Stimulated activated CD4-positive, alpha-beta T cell treated with anti-CD3 and anti-CD28 coated beads, Interleukin-15, amount 100 ng/mL, for 48 hours (primary cell): ENCODE results near the gene SHLD2.
"Not testable (repeated sequence)": the region's sequence is repeated elsewhere in the genome, so short reads cannot be mapped to it uniquely, and the experiment has no call there.

Experiments
- DNase-seq, 2 donors: peaks; one replicate each; pipeline ENCODE4 v3.0.0-alpha.2; 2020; ENCODE audit warnings: low read depth in 2 of 2

The SHLD2 gene, protein sequence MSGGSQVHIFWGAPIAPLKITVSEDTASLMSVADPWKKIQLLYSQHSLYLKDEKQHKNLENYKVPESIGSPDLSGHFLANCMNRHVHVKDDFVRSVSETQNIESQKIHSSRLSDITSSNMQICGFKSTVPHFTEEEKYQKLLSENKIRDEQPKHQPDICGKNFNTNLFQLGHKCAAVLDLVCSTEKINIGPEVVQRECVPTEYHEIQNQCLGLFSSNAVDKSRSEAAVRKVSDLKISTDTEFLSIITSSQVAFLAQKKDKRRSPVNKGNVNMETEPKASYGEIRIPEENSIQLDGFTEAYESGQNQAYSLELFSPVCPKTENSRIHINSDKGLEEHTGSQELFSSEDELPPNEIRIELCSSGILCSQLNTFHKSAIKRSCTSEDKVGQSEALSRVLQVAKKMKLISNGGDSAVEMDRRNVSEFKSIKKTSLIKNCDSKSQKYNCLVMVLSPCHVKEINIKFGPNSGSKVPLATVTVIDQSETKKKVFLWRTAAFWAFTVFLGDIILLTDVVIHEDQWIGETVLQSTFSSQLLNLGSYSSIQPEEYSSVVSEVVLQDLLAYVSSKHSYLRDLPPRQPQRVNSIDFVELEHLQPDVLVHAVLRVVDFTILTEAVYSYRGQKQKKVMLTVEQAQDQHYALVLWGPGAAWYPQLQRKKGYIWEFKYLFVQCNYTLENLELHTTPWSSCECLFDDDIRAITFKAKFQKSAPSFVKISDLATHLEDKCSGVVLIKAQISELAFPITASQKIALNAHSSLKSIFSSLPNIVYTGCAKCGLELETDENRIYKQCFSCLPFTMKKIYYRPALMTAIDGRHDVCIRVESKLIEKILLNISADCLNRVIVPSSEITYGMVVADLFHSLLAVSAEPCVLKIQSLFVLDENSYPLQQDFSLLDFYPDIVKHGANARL

DNA sequence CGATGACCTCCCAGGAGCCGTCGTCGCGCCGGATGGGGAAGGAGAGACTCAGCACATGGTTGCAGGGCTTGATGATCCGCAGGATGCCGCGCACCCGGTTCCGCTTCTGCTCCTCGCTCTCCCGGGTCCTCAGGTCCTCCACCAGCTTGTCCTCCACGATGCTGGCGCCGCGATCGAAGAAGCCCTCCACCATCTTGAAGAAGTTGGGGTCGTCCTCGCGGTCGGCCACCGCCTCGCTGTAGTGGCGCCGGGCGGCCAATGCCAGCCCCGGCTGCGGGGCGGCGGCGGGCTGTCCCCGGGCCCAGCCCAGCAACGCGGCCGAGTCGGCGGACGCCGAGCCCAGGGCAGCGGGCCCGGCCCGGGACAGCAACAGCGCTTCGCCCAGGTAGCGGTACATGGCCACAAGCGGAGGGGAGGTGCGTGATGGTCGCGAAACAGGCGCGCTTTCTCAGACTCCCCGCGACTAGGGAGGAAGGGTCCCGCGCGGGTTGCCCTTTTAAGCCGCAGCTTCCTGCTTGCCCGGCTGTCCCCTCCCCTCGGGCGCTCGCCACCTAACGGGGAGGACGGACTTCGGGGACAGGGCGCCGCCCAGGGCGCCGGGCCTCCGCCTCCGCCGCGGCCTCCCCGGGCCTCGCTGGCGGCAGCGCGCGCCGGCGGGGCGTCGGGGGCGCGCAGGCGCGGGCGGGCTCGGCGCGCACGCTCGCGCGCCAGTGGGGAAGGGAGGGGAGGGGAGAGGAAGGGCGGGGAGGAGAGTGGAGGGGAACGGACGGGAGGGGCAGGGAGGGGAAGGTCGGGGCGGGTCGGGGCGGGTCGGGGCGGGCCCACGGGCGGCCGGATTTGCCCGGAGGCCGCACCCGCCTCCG is at the start of gene SHLD2, which contains the start of gene GLUD1:
TSS of gene SHLD2 (plus strand) at position 834 of the 863 bp plus-strand sequence. CDS start 56,149 bp downstream, outside the sequence.
TSS of gene GLUD1 (minus strand) at position 471 of the 863 bp plus-strand sequence. CDS start at position 397, 74 bp downstream.
- DNase-seq, result peak; percentile 86

DNA sequence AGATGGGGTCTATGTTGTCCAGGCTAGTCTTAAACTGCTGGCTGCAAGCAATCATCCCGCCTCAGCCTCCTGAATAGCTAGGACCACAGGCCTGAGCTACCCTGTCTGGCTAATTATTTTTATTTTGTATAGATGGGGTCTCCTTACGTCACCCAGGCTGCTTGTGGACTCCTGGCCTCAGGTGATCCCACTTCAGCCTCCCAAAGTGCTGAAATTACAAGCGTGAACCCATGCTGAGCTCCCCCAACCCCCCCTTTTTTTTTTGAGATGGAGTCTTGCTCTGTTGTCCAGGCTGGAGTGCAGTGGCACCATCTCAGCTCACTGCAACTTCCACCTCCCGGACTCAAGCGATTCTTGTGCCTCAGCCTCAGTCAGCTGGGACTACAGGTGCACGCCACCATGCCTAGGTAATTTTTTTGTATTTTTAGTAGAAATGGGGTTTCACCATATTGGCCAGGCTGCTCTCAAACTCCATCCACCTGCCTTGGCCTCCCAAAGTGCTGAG is 49.5 kb upstream of the SHLD2 start:
- no peak for DNase-seq

DNA sequence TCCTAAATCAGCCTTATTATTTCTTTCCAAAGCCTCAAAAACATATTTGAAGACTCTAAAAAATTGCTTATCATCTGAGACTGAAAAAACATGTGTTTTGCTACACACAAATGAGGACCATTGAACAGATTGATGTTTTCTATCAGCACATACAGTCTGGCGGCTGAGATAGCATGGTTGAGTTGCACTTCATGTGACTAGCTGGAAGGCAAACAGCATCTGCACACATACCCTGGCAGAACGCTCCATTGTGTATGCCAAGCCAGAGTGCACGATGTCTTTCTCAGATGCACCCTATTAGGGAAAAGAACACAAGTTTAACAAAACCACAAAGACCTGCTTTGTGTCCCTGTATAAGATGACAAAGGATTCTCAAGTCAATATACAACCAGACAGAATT is 41.9 kb upstream of the SHLD2 start:
- no peak for DNase-seq

DNA sequence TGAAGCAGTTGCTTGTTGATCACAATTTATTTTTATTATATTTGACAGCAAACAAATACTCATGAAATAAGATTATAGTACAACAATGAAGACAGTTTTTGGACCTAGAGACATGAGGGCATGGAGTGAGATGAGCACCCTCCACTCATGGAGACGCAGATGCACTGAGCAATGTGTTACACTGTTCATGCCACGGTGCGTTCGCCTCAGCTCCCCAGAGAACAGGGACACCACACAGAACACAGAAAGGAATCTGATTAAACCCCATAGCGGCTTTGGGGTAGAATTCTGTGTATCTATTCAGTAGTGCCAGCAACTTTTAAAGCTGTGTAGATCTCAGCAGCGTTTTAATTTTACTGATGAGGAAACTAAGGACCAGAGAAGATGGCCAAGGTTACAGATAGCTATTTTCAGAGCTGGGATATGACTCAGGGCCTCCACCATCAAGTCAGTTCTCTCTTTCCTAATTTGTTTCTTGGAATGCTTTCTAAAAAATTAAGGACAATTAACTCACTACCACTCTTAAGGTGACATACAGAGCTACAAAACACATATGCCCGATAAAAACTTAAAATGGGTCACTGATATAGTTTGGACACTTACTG is 41.3 kb upstream of the SHLD2 start:
- no peak for DNase-seq

DNA sequence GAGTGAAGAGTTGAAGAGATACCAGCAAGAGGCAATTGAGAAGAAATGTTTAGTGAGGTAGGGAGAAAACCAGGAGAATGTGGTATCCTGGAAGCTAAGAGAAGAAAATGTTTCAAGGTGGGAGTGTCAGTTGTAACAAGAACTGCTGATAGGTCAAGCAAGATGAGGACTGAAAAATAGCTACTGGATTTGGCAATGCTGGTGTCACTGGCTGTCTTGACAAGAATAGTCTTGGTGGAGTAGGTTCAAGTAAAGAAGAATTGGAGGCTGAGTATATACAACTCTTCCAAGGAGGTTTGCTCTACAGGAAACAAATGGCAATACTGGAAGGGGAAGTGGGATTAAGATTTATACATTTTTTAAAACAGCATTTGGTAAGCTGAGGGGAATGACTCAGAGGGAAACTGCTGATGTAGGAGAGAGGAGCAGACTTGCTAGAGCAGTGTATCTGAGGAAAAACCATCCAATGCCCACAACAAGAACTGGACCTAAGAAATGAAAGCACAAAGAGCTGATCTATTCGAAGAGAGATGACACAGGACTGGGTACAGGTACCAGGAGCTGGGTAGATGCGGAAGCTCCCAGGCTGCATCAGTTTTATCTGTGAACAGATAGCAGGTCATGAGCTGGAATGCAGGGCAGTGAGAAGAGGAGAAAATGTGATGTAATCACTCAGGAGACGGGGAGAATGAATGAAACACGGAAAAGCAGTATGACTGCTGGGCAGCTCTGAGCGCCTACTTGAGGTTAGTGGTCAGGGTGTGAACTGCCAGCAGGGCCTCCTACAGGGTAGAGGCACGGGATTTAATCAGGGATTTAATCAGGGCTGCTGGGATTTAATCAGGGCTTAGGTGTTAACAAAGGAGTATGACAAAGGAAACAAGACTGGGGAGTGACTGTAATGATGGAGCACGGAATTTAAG is 40.4 kb upstream of the SHLD2 start:
- DNase-seq, result no peak

DNA sequence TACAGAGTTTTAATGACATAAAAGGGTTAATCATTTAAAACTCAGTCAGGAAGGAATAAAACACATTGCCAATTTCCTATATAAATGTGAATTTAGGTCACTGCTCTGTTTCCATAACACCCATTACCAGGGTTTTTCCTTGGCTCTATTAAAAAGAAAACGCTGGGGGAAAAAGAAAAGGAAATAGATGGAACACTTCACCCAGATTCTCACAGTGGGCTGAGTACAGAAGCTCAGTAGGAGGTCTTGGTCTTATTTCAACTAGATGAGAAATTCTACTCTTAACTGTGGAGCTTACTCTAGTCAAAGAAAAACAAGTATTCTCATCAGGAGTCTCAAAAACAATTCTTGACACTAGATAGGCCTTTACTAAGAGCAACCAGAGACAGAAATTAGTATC is 36.8 kb upstream of the SHLD2 start:
- no peak for DNase-seq

DNA sequence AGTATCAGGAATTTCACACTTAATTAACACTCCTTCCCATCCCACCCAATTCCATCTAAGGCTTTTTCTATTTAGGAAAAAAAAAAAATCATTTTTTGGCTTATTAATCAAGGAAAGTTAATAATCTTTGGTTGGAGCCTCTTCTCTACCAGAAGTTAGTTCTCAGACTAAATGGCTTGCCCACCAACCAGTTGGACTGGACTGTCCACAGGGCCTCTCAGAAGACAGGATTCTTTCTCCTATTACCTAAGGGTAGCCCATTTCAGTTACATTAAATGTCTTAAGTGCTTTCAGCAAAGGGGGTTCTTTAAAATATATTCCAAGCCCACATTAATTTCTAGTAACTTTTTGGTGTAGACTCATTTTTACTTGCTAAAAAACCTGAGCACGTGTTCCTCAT is 35.6 kb upstream of the SHLD2 start:
- no peak for DNase-seq

DNA sequence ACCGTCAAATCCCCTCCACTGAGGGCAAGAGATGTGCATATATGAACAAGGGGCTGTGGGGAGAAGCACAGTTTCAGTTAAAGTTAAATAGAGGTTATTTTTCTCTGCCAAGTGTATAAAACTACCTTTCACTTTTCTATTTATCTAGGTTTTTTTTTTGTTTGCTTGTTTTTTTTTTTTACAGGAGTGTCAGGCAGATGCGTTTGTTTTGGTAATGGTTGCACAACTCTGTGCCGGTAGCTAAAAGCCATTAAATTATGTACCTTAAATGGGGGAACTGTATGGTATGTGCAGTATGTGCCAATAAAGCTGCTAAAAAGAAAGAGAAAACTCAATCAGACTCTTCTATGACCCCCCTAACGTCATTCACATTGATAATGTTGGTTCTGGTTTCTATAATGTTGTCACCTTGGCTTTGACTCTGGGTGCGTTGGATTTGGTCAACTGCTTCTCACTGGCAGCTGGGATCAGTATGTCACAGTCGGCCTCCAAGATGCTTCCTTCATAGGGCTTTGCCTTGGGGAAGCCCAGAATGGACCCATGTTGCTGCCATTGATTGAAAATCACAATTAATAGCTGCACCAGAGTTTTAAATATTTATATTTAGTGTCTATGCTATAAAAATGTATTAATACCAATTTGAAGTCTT is 34.6 kb upstream of the SHLD2 start:
- DNase-seq, result no peak

DNA sequence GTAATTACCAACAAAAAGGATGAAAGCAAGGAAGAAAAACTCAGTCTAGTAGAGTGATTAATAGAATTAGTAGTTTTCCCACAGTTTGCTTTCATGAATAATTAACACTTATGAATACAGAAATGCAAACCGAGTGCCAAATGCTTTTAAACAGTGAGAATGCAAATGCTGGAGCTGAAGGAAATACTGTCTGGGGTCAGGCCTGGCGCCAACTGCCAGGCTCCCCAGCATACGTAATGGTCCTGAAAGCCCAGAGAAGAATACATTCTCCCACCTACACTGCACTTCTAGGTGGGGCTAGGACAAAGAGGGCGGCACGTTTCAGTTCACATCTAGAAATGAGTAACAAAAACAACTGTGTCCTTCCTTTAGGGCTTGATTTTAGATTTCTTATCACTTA is 30.4 kb upstream of the SHLD2 start:
- DNase-seq, result no peak

DNA sequence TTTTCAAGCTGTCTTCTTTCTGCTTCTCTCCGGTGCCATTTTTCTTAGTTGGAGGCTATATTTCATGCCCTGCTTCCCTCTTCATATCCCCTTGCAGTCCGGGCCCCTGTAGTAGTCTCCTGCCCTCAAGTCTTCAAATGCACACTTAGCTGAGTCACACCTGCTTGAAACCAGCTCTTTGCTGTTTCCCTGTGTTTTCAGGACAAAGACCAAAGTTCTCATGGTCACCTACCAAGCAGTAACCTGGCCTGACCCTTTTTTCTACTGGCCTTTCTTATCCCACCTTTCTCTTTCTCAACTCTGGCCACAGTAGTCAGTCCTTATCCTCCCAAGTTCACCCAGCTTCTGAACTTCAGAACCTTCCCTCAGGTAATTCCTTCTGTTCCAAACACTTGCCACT is 28.8 kb upstream of the SHLD2 start:
- no peak for DNase-seq

DNA sequence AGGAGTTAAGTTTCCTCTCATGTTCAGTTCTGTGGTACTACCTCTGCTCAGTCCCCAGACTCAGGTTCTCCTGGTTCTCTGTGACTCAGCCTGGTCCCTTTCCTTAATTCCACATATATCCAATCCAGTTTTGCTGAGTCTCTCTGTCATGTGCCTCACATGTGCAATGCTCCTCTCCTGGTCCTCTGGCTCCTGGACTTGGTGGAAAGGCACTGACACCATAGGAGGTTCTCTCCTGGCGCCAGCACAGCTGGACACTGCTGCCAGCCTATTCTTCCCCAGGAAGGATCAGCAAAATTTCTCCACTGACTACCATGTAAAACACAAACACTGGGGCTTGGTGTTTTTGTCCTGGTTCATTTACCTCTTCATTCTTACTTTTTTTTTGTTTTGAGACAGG is 28.1 kb upstream of the SHLD2 start:
- DNase-seq, result no peak

DNA sequence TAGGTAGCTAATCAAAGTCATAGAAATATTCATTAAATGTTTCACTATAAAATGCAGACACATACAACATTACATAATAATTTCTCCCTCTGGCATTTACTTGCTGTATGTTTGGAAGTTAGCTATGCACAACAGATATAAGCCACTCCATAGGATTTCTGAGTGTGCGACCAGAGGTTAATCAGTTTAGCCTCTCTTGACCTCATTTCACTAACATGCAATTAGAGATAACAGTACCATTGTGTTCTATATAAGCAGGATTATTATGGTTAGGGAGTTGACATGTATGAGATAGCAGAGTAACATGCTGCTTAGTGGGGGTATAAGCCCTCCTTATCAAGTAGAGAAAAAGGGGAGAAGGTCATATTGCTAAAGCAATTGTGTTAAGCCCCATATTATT is 26.7 kb upstream of the SHLD2 start:
- no peak for DNase-seq

DNA sequence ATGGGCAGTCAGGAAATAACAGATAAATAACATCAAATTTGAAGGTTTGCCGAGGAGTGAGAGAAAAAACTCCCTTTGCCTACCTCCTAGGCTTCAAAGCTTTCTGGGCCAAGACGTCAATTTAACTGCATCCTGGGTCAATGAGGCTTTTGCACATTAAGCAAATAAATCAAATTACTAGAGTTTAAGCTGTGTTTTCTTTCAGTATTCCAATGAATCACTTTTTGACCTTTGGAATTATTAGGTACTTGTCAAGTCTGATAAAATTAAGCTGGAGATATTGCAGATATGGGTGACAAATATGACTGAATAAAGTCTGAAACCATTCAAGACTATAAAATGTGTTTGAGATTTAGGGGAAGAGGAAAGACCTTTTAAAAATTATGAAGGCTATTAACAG is 22.6 kb upstream of the SHLD2 start:
- no peak for DNase-seq

DNA sequence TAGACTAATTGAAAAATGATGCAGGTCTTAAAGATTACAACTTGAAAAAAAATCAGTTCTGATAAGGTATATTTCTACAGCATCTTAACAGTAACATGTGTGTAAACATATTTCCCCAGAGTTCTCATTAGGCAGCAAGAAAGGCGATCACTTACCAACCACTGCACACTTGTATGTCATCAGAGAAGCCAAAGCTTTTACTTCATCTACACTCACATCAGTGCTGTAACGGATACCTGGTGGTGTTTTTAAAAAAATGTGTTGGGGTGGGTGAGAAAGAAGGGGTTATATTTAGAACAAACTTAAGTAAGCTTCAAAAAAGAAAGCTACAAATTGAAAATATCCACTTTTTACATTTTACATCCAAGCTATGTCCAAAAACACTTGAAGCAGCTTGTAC is 18.6 kb upstream of the SHLD2 start:
- DNase-seq, result not testable (repeated sequence)

DNA sequence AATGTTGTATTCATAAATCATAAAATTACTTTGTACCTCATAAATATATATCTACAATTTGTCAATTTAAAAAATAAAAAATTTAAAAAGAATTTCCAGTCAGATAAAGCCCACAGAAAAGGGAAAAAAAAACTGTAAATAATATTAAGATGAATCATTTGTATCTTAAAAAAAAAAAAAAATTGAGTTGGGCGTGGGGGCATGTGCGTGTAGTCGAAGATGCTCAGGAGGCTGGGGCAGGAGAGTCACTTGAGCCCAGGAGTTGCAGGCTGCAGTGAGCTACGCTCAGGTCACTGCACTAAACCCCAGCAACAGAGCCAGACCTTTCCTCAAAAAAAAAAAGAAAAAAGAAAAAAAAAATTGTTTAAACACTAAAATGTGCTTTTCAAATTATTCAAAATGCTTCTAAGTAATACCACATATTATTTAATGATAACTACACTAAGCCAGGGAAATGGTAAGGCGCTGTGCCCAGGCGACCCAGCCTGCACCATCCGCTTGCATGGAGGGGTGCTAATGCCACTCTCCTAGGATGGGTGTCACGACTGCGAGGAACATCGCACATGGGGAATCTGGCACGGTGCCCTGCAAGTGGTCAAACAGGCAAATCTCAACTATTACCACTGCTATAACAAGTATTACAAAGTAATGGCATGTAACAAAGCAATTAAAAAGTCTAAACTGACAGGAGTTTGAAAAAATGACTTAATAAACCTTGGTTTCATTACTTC is 15.7 kb upstream of the SHLD2 start:
- no peak for DNase-seq

DNA sequence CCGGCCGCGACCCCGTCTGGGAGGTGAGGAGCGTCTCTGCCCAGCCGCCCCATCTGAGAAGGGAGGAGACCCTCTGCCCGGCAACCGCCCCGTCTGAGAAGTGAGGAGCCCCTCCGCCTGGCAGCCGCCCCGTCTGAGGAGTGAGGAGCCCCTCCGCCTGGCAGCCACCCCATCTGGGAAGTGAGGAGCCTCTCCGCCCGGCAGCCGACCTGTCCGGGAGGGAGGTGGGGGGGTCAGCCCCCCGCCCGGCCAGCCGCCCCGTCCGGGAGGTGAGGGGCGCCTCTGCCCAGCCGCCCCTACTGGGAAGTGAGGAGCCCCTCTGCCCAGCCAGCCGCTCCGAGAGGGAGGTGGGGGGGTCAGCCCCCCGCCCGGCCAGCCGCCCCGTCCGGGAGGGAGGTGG is 14.4 kb upstream of the SHLD2 start:
- not testable (repeated sequence) for DNase-seq

DNA sequence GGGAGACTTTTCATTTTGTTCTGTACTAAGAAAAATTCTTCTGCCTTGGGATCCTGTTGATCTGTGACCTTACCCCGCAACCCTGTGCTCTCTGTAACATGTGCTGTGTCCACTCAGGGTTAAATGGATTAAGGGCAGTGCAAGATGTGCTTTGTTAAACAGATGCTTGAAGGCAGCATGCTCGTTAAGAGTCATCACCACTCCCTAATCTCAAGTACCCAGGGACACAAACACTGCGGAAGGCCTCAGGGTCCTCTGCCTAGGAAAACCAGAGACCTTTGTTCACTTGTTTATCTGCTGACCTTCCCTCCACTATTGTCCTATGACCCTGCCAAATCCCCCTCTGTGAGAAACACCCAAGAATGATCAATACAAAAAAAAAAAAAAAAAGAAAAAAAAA is 13.4 kb upstream of the SHLD2 start:
- not testable (repeated sequence) for DNase-seq

DNA sequence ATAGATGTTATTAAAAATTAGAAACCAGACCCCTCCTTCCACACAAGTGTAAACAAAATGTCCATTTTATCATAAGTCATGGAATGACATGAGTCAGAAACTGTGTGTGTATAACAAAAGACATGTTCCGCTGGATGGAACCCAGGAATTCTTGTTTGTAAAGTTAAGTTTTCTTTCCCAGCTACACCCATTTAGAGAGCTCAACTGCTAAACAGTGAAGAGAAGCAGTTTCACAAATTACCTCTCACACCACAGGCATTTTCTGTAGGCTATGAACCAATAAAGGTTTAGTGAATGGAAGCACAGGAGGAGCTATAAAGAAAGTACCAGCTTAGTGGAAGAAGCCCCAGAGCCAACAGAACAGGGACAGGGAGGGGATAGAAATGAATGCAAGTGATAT is 12.8 kb upstream of the SHLD2 start:
- not testable (repeated sequence) for DNase-seq
